Psoas muscle (tissue), 8 donors: ENCODE measurements around the gene XIRP2. TPM values are rescaled to one million over a fixed set of nuclear protein-coding genes. Genes with fewer than 3 reads are reported as not detected.

Experiments used
- ATAC-seq, 4 donors: fragments of 200-7000 bp; cut with Tn5 transposase; one replicate each; pipeline ENCODE4 v1.9.1; 2020; ENCODE audit warnings: moderate library complexity in 3 of 4, mild to moderate bottlenecking in 2 of 4
- DNase-seq, 2 donors: peaks; one replicate each; pipeline ENCODE4 v3.0.0-alpha.2; 2020
- H3K27ac ChIP-seq: fragments of 200-600 bp; one replicate; pipeline ENCODE4 v1.8.0; 2022
- H3K27me3 ChIP-seq, 3 donors: fragments of 200-600 bp in 1 of 3; one replicate each; pipeline versions ENCODE4 v1.6.1 to v1.8.0; 2013 to 2022; ENCODE audit warnings: low read length in 2 of 3, mild to moderate bottlenecking in 2 of 3, moderate library complexity in 1 of 3; ENCODE audit not compliant: insufficient read depth in 3 of 3
- H3K36me3 ChIP-seq, 2 donors: fragments of 200-600 bp in 1 of 2; one replicate each; pipeline versions ENCODE4 v1.6.1 to v1.8.0; 2013 to 2022; ENCODE audit warnings: low read depth in 1 of 2, mild to moderate bottlenecking in 1 of 2, moderate library complexity in 1 of 2; ENCODE audit not compliant: insufficient read depth in 1 of 2
- H3K4me1 ChIP-seq: fragments of 200-600 bp; one replicate; pipeline ENCODE4 v1.8.0; 2022
- H3K4me3 ChIP-seq: fragments of 200-600 bp; one replicate; pipeline ENCODE4 v1.8.0; 2022; ENCODE audit warnings: mild to moderate bottlenecking
- H3K9me3 ChIP-seq: fragments of 200-600 bp; one replicate; pipeline ENCODE4 v1.8.0; 2022
- WGBS, 3 donors: extraction: QIAGEN DNeasy Blood & Tissue Kit; methylation state at CpG; one replicate each; pipeline versions ENCODE4 v1.1.6 to v1.1.7; 2013; 5-methylcytosine and 5-hydroxymethylcytosine counted together
- intact Hi-C, 2 donors: fragments of 100-400 bp; cut with DNase I; formaldehyde crosslinking; loops; one replicate each; pipeline versions ENCODE4 v1.11.0 to v1.14.2; 2022
- polyA plus RNA-seq, 3 donors: library from polyadenylated mRNA; stranded (reverse); fragments of 200-250 nt; gene quantifications; one replicate each; pipeline ENCODE4 v1.2.3, GENCODE V29; 2013
- total RNA-seq, 4 donors: library from RNA; stranded (reverse); fragmentation: NEBNext Ultra II Directional in 2 of 4; extraction: Animal tissue kit (Norgen Biotek cat#: 25700) in 2 of 4; gene quantifications; one replicate each; pipeline versions ENCODE4 v1.2.1 to v1.2.4, GENCODE V29; 2021 to 2023
- TF ChIP-seq, protein P1 (sequence below): fragments of 200-600 bp; IDR thresholded peaks from one replicate; pipeline ENCODE4 v1.8.0; 2022; ENCODE audit warnings: antibody characterized with exemption
- donor health status: healthy with polysubstance abuse.
- donor health status: DM: no; HTN: no; CAD: no; lungs with moderate emphysema.
- donor health status: Bipolar disorder and iron deficiency.
- donor health status: healthy.
- donor health status: DM: yes; HTN: yes; CAD: no.
- donor health status: DM: no; HTN: no; CAD: no.
- donor health status: DM: no; HTN: no; CAD: no.
- donor health status: DM: yes; HTN: yes; CAD: no.

XIRP2 gene
- total and polyA plus RNA-seq, 7 donors, result 355 to 8,701 (median 2,071) TPM

DNA sequence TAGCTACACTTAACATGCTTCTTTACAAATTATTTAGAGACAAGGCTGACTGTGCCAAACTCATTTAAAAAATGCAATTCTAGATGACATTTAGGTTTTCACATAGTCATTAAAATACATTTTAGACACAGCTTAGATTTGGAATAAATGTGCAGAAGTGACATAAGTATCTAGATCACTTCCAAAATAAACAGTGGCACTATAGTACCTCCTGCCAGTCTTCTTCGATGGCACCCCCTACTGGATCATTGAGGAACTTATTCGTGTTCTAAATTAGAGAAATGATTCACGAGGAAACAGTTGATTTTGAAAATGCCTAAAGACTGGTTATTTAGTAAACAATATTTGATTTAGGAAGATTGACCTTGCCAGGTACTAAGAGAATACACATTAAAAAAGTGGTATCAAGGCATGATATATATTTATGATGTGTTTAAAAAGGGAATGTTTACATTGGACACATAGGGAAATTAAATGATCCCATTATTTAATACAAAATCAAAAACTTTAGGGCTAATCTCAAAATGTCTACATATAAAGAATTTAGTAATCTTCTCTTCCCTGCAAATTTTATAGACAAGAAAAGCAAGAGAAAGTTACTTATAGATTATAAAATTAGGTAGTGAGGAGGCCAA, 323.9 kb downstream of the XIRP2 start:
- no peak for DNase-seq
- Histone ChIP-seq H3K27me3 (no peaks in the 10 kb centered on the region), H3K27ac (peak overlapping the region; percentile 96), H3K9me3 (no peaks in the 10 kb centered on the region), H3K36me3 (peaks cover 0 to 43% of the 10 kb centered on the region in 2 donors), H3K4me1 (peaks cover 23% of the 10 kb centered on the region), H3K4me3 (no peak overlapping the region)
- ATAC-seq, result peak; percentile 58 to 87 (median 66)
- 2 to 9% (median 4%) methylated on average over 3 of the region's 3 CpGs for WGBS, 3 donors
- intact Hi-C loops, result loop anchor here in 1 of 2 donors (5.0 kb wide), 1 partner anchor 80 kb away; no protein-coding TSS in a partner anchor
- TF ChIP-seq, protein P1, sequence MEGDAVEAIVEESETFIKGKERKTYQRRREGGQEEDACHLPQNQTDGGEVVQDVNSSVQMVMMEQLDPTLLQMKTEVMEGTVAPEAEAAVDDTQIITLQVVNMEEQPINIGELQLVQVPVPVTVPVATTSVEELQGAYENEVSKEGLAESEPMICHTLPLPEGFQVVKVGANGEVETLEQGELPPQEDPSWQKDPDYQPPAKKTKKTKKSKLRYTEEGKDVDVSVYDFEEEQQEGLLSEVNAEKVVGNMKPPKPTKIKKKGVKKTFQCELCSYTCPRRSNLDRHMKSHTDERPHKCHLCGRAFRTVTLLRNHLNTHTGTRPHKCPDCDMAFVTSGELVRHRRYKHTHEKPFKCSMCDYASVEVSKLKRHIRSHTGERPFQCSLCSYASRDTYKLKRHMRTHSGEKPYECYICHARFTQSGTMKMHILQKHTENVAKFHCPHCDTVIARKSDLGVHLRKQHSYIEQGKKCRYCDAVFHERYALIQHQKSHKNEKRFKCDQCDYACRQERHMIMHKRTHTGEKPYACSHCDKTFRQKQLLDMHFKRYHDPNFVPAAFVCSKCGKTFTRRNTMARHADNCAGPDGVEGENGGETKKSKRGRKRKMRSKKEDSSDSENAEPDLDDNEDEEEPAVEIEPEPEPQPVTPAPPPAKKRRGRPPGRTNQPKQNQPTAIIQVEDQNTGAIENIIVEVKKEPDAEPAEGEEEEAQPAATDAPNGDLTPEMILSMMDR, result peak; percentile 81

GRCh38 chr2:167215595-167215994, 327.3 kb downstream of the XIRP2 start:
- no peaks in the 10 kb centered on the region for H3K9me3 ChIP-seq
- H3K4me3 ChIP-seq, result no peak overlapping the region
- WGBS, 3 donors, result 65 to 69% (median 67%) methylated on average over 4 of the region's 4 CpGs
- peak in 1 of 2 donors; percentile 32 for DNase-seq
- TF ChIP-seq, protein P1, result no peak
- H3K4me1 ChIP-seq, result peaks cover 19% of the 10 kb centered on the region
- H3K27ac ChIP-seq, result peak overlapping the region; percentile 37
- intact Hi-C loops, result no loop called here
- H3K36me3 ChIP-seq, result peaks cover 0 to 67% of the 10 kb centered on the region in 2 donors
- ATAC-seq, result peak in 2 of 4 donors; percentile 21 to 27
- no peaks in the 10 kb centered on the region for H3K27me3 ChIP-seq

GRCh38 chr2:167237478-167237877, 349.2 kb downstream of the XIRP2 start:
- Histone ChIP-seq H3K4me3 (no peak overlapping the region), H3K4me1 (no peaks in the 10 kb centered on the region), H3K27ac (no peak overlapping the region), H3K9me3 (no peaks in the 10 kb centered on the region), H3K36me3 (peaks cover 0 to 76% of the 10 kb centered on the region in 2 donors), H3K27me3 (no peaks in the 10 kb centered on the region)
- DNase-seq, result no peak
- ATAC-seq, result no peak
- WGBS, 3 donors, result 91 to 92% (median 91%) methylated on average over 4 of the region's 4 CpGs
- TF ChIP-seq, protein P1, result no peak
- intact Hi-C loops, result no loop called here

GRCh38 chr2:167240671-167241070, 352.4 kb downstream of the XIRP2 start:
- Histone ChIP-seq H3K4me1 (no peaks in the 10 kb centered on the region), H3K27ac (peak overlapping the region; percentile 18), H3K4me3 (no peak overlapping the region), H3K27me3 (no peaks in the 10 kb centered on the region), H3K9me3 (no peaks in the 10 kb centered on the region), H3K36me3 (peaks cover 0 to 98% of the 10 kb centered on the region in 2 donors)
- DNase-seq, result no peak
- 94 to 100% (median 94%) methylated on average over 1 of the region's 1 CpG for WGBS, 3 donors
- TF ChIP-seq, protein P1, result no peak
- intact Hi-C loops, result no loop called here
- peak in 1 of 4 donors; percentile 14 for ATAC-seq
